HG03045 (cell line): Measurements from ENCODE around the gene CREB3L4.

Source experiments
- ATAC-seq: cut with Tn5 transposase; IDR thresholded peaks from one replicate; pipeline ENCODE4 v1.9.1; 2021; ENCODE audit warnings: mild to moderate bottlenecking, moderate library complexity; ENCODE audit not compliant: unreplicated experiment

CREB3L4 gene

DNA sequence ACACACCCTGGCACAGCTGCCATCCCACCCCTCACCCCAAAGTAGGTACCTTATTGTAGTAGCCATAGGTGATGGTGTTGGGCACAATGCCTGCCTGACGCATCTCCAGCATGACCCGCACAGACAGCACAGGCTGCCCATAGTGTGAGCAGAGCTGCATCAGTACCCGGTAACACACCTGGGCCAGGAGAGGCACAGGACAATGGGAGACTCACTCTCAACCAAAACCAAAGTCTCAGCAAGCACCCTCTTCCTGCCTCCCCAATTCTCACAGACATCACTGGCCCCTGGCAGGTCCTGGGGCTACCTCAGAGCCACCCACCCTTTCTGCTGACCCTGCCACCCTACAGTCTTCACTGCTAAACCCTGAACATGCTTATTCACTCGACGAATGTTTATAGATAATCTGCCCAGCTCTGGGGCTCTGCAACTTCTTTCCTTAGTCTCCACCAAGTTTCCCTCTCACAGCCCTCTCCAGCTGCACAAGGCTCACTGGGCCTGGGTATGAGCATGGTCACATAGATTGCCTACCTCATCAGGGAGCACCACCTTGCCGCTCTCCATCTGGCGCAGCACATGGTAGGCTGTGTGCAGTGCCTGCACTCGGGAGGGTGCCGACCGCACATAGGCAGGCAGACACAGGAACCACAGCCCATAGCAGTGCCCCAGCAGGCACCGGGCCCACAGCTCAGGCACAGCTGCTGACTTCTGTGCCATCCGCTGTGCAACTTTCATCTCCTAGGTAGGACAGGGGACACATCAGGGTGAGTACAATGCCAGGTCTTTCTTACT lies 31.5 kb upstream of the CREB3L4 start:
- ATAC-seq: no peak

DNA sequence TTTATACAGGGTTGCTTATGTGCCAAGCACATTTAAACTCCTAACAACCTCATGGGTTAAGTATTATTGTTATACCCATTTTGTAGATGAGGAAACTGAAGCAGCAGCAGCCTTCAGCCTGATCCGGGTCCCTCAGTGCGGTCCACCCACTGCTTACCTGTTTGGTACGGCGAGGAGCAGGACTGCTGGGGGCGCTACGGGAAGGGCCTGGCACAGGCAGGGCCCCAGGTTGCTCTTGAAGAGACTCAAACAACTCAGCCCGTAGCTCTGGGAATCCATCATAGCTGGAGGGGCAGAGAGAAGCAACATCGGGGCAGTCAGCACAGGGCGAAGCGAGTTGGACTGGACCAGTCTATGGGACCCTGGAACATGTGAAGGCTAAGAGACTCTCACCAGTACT lies 30.4 kb upstream of the CREB3L4 start:
- no peak for ATAC-seq

DNA sequence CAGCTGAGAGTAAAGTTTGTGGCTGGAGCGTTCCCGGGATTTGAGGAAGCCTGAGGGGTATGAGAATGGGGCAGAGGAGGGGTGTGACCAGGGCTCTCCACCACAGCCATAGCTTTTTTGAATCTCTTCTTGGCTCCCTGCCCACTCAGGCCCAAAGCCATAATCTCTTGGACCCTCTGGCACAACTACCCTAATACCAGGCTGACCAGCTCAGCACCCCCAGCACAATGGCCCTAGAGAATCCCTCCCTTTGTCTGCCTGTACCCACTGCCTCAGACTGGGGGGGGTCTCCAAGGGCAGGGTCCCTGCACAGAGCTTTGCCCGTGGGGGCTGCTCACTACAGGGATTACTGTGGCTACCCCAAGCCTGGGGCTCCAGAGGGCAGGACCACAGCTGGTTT lies 28.7 kb upstream of the CREB3L4 start:
- no peak for ATAC-seq

DNA sequence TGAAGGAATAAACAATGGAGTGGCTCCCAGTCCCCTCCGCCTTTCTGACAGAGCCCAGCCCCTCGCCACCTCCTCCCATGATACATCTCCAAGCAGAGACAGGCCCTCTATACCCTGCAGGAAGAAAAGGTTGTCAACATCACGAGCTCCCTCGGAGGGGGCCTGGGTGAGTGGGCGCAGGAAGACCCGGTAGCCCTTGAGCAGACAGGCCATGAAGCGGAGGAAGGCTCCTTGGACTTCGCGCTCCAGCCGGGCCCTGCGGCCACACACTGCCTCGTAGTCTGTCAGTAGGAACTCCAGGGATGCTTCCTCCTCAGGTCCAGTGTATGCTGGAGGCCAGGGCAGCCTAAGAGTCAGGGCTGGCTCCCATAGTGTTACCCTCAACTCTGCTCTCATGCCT lies 28.2 kb upstream of the CREB3L4 start:
- no peak for ATAC-seq

DNA sequence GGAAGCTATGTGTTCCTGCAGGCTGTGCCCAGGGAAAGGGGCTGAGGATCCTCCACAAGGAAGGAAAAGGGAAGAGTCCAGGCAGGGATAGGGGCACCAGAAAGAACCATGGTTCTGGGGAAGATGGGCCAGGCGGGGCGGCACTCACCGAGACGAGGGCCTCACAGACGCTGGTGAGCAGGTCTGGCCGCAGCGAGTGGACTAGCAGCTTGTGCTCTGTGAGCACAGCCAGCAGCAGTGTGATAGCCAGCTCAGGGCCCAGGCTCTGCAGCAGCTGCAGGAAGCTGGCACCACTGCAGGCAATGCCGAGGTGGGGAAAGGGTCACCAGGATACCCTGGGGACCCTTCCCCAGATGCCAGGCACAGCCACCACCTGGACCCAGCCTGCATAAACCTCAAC lies 26.9 kb upstream of the CREB3L4 start:
- ATAC-seq: no peak

DNA sequence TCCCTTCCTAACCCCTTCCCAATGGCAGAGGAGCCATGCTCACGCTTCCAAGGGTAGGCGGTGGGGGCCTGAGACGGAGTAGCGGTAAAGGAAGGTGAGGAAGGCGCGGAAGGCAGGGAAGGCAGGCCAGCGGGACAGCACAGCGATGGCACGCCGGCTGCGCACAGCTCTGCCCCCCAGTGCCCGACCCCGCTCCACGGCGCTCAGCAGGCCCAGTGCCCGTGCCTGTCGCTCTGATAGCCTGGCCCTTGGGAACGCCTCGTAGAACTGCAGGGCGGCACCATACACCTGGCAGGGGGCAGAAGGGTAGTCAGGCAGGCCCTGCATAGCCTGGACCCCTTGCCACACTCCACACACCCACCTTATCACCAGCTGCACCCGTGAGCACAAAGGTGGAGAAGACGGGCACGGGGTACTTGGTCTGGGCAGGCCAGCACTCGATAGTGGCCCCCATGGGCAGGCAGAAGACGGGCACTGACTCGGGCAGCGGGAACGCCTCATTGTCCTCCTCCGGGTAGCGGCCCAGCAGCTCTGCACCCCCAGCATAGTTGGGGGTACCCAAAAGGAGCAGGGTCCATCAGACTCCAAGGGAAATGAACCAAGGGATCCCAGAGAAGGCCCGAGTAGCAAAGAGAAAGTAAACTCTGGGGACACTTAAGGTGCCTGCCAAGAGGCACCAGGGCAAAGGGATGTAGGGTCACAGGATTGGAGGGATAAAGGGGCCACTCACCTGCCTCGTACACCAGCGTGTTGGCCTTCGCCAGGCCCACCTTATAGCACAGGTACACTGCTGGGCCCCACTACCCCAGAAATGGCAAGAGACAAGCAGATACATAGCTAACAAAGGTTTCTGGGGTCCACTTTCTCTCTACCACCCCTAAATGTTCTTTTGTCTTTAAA lies 25.6 kb upstream of the CREB3L4 start:
- ATAC-seq: no peak

DNA sequence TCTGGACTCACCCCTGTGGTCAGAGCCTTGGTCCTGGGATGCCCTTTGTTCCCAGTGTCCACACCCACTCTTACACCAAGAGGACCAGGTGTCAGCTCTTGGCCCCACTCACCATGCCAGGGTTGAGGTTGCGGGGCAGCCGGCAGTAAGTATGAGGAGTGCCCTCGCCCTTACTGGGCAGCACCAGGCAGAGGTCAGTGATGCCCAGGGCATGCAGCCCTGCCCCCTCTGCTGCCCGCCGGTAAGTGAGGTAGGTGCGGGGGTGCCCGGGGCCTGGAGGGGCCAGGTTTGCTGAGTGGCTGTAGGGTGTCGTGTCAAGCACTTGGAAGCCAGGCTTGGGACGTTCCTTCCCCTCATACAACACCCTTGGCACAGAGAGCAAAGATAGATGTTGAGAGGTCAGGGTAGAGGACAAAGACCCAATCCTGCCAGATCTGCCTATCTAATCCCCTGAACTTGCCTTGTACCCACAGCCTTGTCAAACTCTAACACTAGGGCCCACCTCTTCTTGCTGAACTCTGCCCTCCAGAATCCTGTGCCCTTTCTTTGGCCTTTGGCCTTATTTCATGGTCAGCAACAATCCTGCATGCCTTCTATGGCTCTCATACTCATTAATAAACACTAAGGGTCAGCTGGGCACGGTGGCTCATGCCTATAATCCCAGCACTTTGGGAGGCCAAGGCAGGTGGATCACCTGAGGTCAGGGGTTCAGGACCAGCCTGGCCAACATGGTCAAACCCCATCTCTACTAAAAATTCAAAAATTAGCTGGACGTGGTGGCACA lies 24.7 kb upstream of the CREB3L4 start:
- ATAC-seq: no peak

DNA sequence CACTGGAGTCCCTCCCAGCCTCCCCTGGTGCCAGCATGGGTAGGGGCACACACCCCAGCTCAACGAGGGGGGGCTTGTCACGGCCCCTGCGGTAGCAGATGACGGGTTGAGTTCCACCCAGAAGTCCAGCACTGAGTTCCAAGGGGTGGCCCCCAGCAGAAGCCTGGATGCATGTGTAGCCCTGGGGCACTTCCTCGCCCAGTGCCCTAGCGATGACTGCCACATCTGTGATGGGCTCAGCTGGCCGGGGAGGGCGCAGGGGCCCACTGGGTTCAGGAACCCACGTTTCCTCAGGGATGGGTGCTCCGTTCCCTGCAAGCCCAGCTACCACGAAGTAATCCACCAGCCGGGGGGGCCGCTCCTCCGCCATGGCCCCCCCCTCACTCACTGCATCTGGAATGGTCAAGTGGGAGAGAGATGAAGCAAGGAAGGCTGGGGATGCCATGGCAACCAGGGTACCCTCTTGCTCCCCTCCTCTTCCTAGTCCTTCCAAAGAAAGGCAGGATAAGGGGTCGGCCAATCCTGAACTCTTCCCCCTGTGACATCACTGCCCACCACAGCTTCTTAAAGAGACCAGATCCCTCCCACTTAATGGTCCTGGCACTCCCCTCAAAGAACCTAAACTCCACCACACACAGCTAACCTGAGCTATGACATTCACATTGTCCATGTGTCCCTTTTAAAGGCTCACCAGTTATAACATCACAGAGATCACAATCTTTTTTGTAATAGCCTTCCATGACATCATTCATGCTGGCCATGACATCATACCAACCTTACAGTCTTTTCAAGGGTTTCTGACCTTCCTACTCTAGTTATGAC lies 23.5 kb upstream of the CREB3L4 start:
- ATAC-seq: no peak

DNA sequence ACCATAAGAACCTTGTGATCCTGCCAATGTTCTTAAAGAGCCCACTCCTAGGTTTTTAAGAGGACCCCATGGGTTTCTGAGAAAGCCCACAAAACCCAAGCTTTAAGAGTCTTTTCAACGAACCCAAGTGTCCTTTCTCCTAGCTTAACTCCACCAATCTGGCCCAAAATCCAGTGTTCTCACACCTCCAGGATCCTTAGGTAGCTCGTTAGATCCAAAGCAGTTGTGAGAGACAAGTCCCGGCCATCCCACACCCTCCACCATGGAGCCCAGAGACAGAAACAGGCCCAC lies 22.9 kb upstream of the CREB3L4 start:
- no peak for ATAC-seq

DNA sequence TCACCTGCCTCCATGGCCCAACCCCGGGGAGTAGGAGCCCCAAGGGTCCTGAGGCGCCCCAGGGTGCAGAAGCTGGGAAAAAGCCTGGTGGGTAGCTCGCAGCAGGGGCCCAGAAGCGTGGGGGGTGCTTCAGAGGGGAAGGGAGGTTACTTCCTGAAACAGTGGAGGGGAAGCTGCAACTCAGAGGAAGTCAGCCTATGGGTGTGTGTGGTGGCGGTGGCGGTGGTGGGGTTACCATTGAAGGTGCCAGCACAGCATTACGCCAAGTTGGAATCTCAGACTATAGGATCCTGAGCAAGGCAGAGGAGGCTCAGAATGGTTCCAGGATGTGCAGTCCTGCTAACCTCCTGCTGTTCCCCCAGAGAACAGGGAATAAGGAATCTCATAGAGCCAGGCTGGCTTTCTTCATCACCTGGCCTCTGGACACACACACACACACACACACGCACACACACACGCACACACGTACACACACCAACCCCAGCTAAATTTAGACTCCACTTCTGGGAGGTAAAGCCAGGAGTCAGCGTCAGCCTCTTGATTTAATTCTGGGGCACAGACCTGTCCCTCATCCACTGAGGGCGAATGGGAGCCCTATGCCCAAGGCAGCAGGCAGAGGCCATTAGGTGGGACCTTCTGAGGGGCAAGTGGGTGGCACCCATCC lies 22.4 kb upstream of the CREB3L4 start:
- ATAC-seq: no peak

DNA sequence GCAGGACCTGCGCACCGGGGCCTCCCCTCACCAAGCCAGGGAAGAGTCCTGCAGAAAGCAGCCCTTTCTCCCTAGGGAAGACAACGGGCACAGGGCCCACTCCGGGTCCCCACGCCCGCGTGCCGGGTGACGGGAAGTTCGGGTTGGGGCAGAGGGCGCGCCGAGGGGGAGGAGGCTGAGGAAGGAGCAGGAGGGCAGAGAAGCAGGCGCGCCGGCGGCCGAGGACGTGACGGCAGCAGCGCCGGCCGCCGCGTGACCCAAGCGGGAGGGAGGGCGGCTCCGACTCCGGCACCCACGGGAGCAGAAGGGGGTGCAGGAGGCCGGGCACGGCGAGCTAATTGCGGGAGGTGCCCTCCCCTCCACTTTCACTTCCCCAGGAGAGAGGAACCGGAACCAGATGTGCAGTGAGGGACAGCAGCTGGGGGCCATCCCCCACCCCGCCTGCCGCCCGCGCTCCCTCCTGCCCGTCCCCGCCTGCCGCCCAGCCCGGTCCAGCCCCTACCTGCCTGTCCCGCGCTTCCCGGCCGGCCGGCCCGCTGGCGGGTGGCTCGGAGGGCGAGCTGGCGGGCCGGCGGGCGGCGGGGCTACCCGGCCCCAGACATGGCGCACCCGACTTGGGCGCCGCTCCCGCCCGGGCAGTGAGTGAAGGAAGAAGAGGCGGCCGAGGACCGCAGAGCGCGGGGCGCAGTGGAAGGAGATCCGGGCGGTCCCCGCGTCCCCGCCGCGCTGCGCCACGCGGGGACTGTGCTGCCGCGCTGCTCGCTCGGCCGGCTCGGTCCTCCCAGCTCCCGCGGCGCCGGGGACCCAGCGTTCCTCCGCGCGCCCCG lies 21.7 kb upstream of the CREB3L4 start:
- peak; percentile 70 for ATAC-seq

DNA sequence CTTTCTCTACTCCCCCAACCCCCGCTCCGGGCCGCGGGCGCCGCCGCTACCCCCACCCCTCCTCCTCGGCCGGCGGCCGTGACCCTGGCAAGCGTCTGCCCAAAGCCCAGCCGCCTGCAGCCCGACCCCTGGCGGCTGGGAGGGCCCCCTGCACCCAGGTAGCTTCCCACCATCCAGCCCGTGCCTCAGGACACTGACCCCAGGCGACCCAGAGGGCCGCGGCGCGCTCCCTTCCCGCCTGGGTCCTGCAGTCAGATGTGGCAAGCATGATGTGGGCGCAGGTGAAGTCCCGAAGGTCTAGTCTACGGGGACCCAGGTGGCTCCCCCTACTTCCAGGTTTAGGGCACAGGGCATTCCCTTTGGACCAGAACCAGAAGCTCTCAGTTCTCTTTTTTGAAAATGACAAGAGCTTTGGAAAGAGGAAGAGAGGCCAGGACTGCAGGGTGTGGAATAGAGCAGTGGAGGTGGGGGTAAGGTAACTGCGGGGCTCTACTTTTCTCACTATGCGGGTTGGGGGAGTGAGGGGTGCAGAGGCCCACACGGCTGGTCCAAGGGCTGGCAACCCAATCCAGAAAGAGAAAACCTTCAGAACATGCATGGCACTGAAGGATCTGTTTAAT lies 21.0 kb upstream of the CREB3L4 start, which contains the start of gene DENND4B:
TSS of gene DENND4B (minus strand) at position 97 of the 620 bp plus-strand sequence. CDS start 2,344 bp downstream, outside the sequence.
- peak; percentile 56 for ATAC-seq

DNA sequence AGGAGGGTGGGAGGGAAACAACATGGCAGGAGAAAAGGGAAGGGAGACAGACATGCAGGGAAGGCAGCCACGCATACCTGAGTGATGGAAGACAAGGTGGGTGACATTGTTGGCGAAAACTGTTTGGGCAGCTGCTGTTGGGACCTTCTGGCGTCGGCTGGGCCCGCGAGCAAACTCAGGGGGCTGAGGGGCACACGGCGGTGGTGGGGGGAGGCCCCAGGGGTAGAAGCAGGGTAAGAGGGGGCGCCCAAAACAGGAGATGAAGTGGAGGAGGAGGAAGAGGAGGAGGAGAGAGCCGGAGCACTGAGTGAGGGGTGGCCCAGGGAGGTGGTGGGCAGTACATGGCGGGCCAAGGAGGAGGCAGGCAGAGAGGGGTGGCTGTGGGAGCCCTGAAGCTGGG lies 16.5 kb upstream of the CREB3L4 start:
- ATAC-seq: no peak

DNA sequence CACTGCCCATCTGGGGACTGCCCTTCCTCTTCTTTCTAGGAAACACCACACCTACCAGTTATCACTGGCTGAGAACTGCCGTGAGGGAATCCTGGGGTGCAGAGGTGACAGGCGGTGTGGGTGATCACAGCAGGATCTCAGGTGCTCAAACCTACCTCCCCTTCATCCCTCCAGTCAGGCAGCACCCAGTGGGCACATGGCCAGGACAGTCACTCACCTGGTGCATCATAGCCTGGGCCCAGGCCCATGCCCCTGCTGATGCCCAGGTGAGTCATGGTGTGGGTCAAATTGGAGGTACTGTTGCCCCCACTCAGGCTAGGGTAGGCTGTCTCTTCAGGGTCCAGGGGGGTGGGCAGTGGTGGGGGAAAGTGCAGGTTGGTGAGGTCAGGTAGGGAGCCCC lies 15.9 kb upstream of the CREB3L4 start:
- ATAC-seq: no peak

DNA sequence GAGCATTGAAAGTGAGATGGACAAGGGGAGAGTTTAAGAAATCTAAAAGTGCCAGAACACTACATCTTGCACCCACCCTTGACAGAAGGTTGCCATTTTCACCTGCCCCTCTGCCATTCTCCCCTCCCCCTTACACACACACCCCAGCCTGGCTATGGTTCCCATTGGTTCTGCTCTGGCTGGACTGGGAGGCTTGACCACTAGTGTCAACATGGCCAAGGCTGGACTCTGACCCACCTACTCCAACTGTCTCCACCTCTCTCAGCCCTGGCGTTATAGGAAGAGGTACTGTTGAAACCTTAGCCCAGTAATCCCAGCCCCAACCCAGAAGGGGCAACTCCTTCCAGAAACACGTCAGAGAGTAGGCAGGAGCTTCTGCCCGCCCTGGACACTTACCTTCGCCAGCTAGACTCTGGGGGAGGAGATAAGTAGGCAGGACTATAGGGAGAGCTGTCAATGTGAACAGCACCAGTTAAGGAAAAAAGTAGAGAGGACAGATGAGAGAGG lies 13.8 kb upstream of the CREB3L4 start:
- ATAC-seq: no peak

DNA sequence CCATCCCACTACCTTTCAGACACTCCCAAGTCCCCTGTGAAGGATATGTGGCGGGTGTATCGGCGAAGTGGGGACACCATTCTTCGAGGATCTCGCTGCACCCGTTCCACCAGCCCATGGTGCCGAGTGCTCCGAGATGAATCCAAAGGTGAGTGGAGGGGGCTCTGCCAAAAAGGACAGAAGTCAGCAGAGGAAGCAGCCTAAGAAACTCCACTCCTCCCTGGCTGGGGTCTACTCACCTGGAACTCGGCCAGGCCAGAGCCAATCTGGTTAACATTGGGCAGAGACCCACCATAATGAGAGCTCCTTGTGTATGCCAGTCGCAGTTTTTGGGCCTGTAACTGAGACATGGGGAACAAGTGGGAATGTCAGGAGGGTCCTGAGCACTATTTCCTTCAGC lies 12.9 kb upstream of the CREB3L4 start:
- no peak for ATAC-seq

DNA sequence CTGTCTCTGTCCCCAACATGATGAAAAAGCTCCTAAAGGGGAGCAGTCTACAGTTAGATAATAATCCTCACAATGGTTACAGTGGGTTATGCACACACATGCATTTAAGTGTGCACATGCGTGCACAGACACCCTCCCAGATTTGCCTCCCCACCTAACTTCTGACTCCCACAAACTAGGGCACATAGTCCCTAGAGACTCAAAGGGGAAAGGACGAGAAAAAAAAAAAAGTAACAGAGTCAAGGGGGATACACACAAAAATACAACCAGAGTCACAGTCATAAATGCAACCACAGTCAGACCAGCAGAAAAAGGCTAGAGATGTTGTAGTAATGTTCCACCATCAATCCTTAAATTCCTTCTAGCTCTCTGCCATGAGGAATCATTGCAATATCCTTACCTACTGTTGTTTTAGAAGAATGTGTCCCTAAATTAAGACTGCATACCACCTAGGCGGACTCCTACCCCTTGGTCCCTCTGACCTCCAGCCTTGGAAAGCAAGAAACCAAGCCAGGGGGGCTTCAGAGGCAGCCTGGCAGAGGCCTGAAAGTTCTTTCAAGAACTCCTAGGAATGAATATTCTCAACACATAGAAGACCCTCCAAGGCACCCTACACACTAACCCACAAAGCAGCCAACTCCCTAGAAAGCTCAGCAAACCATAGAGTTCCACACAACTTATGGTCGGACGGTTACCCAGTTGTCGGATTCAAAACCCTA lies 10.5 kb upstream of the CREB3L4 start:
- no peak for ATAC-seq

DNA sequence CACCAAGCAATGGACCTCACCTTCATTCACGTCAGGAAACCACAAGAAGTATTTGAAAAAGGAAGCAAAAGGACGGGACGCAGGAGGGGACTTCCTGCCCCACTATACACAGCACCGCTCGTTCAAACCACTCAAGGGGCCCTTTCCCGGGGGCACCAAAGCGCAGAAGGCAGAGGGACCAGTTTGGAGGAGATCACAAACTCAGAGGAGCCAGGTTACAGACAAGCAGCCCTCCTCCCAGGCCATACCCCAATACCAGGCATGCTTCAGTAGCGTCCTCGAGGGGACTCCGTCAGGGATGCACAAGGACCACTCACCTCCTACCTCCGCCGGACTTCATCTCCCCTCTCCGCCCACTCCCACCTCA lies 10.0 kb upstream of the CREB3L4 start:
- ATAC-seq: peak; percentile 4
